HEK293 (cell line): ENCODE measurements around the gene IGF2R.

ENCODE experiments used
- CTCF ChIA-PET: fragments of 350-600 bp; formaldehyde crosslinking; extraction: SDS; loops from one replicate; lab custom pipeline; 2021; ENCODE audit warnings: antibody characterized with exemption; lab: Yijun Ruan, JAX
- POLR2A ChIA-PET: fragments of 300-600 bp; formaldehyde crosslinking; extraction: SDS; loops from one replicate; lab custom pipeline; 2020; ENCODE audit warnings: antibody characterized with exemption, inconsistent platforms; lab: Yijun Ruan, JAX
- H3K27ac ChIP-seq: fragments of 200-500 bp; sonication (Bioruptor generic); 2 replicates; pipeline ENCODE4 v1.5.1; 2014; ENCODE audit warnings: low read depth, low read length, control low read depth, inconsistent platforms; ENCODE audit errors: extremely low read depth
- H3K36me3 ChIP-seq, 2 experiments: fragments of 200-500 bp in 1 of 2; sonication (Bioruptor generic) in 1 of 2; 1 replicate in 1 of 2; 2 replicates in 1 of 2; pipeline ENCODE4 v1.5.1; 2014 to 2017; ENCODE audit warnings: inconsistent platforms in 2 of 2, low read length in 2 of 2; ENCODE audit not compliant: control insufficient read depth in 2 of 2, insufficient read depth in 1 of 2
- H3K4me1 ChIP-seq: fragments of 200-500 bp; sonication (Bioruptor generic); 2 replicates; pipeline ENCODE4 v1.5.1; 2014; ENCODE audit warnings: mild to moderate bottlenecking, low read length, inconsistent platforms; ENCODE audit not compliant: control insufficient read depth, insufficient read depth
- H3K4me3 ChIP-seq: 2 replicates; pipeline ENCODE4 v1.5.1; 2011; ENCODE audit warnings: low read depth, mild to moderate bottlenecking, control low read depth, low read length, moderate library complexity
- H3K9me3 ChIP-seq: fragments of 200-500 bp; sonication (Bioruptor generic); 2 replicates; pipeline ENCODE4 v1.5.1; 2014; ENCODE audit warnings: low read depth, low read length, inconsistent platforms; ENCODE audit not compliant: control insufficient read depth, insufficient read depth
- CTCF ChIP-seq: fragments of 450-650 bp; formaldehyde crosslinking; IDR thresholded peaks from 2 replicates; pipeline ENCODE4 v1.5.1; 2016; ENCODE audit warnings: missing biosample characterization, missing genetic modification characterization
- IKZF3 ChIP-seq: fragments of 450-650 bp; IDR thresholded peaks from 2 replicates; pipeline ENCODE4 v1.5.0; 2018; ENCODE audit warnings: missing biosample characterization, mild to moderate bottlenecking, missing genetic modification characterization, moderate library complexity
- MYNN ChIP-seq: fragments of 450-650 bp; formaldehyde crosslinking; IDR thresholded peaks from 2 replicates; pipeline ENCODE4 v1.5.1; 2016; ENCODE audit warnings: missing biosample characterization, missing genetic modification characterization, borderline replicate concordance
- SCRT2 ChIP-seq: fragments of 450-650 bp; formaldehyde crosslinking; IDR thresholded peaks from 2 replicates; pipeline ENCODE4 v1.5.1; 2016; ENCODE audit warnings: missing biosample characterization, missing genetic modification characterization
- TCF7L2 ChIP-seq: IDR thresholded peaks from 2 replicates; pipeline ENCODE4 v1.6.1; 2011; ENCODE audit warnings: low read depth, mild to moderate bottlenecking, inconsistent platforms, low read length, moderate library complexity, borderline replicate concordance
- ZIC2 ChIP-seq: fragments of 450-650 bp; formaldehyde crosslinking; IDR thresholded peaks from 2 replicates; pipeline ENCODE4 v1.5.1; 2016; ENCODE audit warnings: missing biosample characterization, missing genetic modification characterization
- ZNF10 ChIP-seq: fragments of 450-650 bp; formaldehyde crosslinking; IDR thresholded peaks from 2 replicates; pipeline ENCODE4 v1.5.1; 2017; ENCODE audit warnings: missing biosample characterization, missing genetic modification characterization
- ZNF114 ChIP-seq: fragments of 450-650 bp; formaldehyde crosslinking; IDR thresholded peaks from 2 replicates; pipeline ENCODE4 v1.5.0; 2017; ENCODE audit warnings: missing biosample characterization, missing genetic modification characterization
- ZNF302 ChIP-seq: fragments of 450-650 bp; formaldehyde crosslinking; IDR thresholded peaks from 2 replicates; pipeline ENCODE4 v1.5.1; 2016; ENCODE audit warnings: missing biosample characterization, missing genetic modification characterization, low read depth
- ZNF324 ChIP-seq: fragments of 450-650 bp; formaldehyde crosslinking; IDR thresholded peaks from 2 replicates; pipeline ENCODE4 v1.5.1; 2016; ENCODE audit warnings: missing biosample characterization, missing genetic modification characterization
- ZNF488 ChIP-seq: fragments of 450-650 bp; formaldehyde crosslinking; IDR thresholded peaks from 2 replicates; pipeline ENCODE4 v1.5.1; 2016; ENCODE audit warnings: missing biosample characterization, missing genetic modification characterization
- ZNF529 ChIP-seq: fragments of 450-650 bp; formaldehyde crosslinking; IDR thresholded peaks from 2 replicates; pipeline ENCODE4 v1.5.1; 2017; ENCODE audit warnings: missing genetic modification characterization, missing biosample characterization; ENCODE audit not compliant: insufficient replicate concordance
- ZNF610 ChIP-seq: fragments of 450-650 bp; formaldehyde crosslinking; IDR thresholded peaks from 2 replicates; pipeline ENCODE4 v1.5.1; 2016; ENCODE audit warnings: missing biosample characterization, missing genetic modification characterization, borderline replicate concordance
- ZNF654 ChIP-seq: fragments of 450-650 bp; formaldehyde crosslinking; IDR thresholded peaks from 2 replicates; pipeline ENCODE4 v1.5.1; 2016; ENCODE audit warnings: low read depth, missing biosample characterization, missing genetic modification characterization
- ZNF837 ChIP-seq: fragments of 450-650 bp; formaldehyde crosslinking; IDR thresholded peaks from 2 replicates; pipeline ENCODE4 v1.5.1; 2016; ENCODE audit warnings: missing biosample characterization, missing genetic modification characterization
- ZSCAN16 ChIP-seq: fragments of 450-650 bp; formaldehyde crosslinking; IDR thresholded peaks from 2 replicates; pipeline ENCODE4 v1.5.1; 2016; ENCODE audit warnings: missing biosample characterization, missing genetic modification characterization
- TF ChIP-seq, protein P1 (sequence below): fragments of 450-650 bp; formaldehyde crosslinking; IDR thresholded peaks from 2 replicates; pipeline ENCODE4 v1.5.1; 2017; ENCODE audit warnings: missing biosample characterization, missing genetic modification characterization

IGF2R gene

GRCh38 chr6:159941286-159942113 lies 27.4 kb upstream of the IGF2R start:
- Histone ChIP-seq H3K36me3 (no peaks in the 10 kb centered on the region), H3K4me1 (no peaks in the 10 kb centered on the region), H3K4me3 (no peak overlapping the region), H3K27ac (no peak overlapping the region), H3K9me3 (no peaks in the 10 kb centered on the region)
- no peak for TF ChIP-seq ZNF324 (tag by site-specific recombination)
- TF ChIP-seq ZNF10 (tag by site-specific recombination): 0 out of 2 replicates have a peak, but pooled peaks have one; percentile 67
- peak; percentile 46; the same call in 1 of the 2 replicates for TF ChIP-seq SCRT2 (tag by site-specific recombination)
- TF ChIP-seq ZNF654 (tag by site-specific recombination): peak; percentile 71
- TF ChIP-seq CTCF (tag by site-specific recombination): peak; percentile 69
- CTCF ChIA-PET: interaction anchor here (0.5 to 4.5 kb wide), 14 partner anchors 9 to 256 kb away, joined by 3 to 52 read pairs (median 3); no protein-coding TSS in a partner anchor
- POLR2A ChIA-PET: no interaction called here

GRCh38 chr6:159943101-159943632 lies 25.7 kb upstream of the IGF2R start:
- CTCF ChIA-PET: interaction anchor here (0.9 to 4.5 kb wide), 5 partner anchors 11 to 252 kb away, joined by 3 to 52 read pairs (median 3); no protein-coding TSS in a partner anchor
- Histone ChIP-seq H3K4me3 (no peak overlapping the region), H3K9me3 (no peaks in the 10 kb centered on the region), H3K36me3 (no peaks in the 10 kb centered on the region), H3K27ac (no peak overlapping the region), H3K4me1 (no peaks in the 10 kb centered on the region)
- TF ChIP-seq ZIC2 (tag by site-specific recombination) (no peak), ZNF837 (tag by site-specific recombination) (no peak), ZNF529 (tag by site-specific recombination) (no peak), ZNF610 (tag by site-specific recombination) (no peak), ZNF302 (tag by site-specific recombination) (no peak), TCF7L2 (no peak), MYNN (tag by site-specific recombination) (no peak), ZSCAN16 (tag by site-specific recombination) (no peak), IKZF3 (no peak), ZNF114 (no peak), ZNF488 (tag by site-specific recombination) (no peak)
- TF ChIP-seq, protein P1, sequence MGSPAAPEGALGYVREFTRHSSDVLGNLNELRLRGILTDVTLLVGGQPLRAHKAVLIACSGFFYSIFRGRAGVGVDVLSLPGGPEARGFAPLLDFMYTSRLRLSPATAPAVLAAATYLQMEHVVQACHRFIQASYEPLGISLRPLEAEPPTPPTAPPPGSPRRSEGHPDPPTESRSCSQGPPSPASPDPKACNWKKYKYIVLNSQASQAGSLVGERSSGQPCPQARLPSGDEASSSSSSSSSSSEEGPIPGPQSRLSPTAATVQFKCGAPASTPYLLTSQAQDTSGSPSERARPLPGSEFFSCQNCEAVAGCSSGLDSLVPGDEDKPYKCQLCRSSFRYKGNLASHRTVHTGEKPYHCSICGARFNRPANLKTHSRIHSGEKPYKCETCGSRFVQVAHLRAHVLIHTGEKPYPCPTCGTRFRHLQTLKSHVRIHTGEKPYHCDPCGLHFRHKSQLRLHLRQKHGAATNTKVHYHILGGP (tag by site-specific recombination): no peak
- POLR2A ChIA-PET: no interaction called here
